Measurements from ENCODE around the gene STRIP1.

DNA sequence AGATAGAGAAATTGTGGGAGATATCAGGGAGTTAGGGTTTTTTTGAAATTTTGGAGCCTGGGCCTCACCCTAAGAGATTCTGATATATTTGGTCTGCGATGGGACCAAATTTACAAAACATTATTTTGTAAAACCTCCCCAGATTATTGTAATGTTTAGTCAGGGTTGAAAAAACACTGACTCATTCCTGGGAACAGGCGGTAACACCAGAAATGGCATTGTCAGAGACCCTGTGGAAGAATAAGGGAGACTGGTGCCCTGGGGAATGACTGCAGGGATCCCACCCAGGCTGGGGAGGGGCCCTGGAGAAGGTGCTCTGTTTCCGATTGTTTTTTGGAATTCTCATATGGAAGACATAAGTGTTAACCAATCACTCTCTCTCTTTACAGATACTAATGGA lies 13.1 kb upstream of the STRIP1 start:
- no peak for TF ChIP-seq POLR2A (IDR thresholded peaks at IDR 0.05; ENCODE audit: low read depth, low read length)
- no peak for TF ChIP-seq TAF1 (IDR thresholded peaks at IDR 0.05; ENCODE audit: borderline replicate concordance, low read depth, low read length)
- TF ChIP-seq POLR2AphosphoS5 (IDR thresholded peaks at IDR 0.05; ENCODE audit: low read depth, low read length) = no peak
